GM19452 (cell line): ENCODE measurements around the gene FAM114A1.
"Not testable (repeated sequence)": the region's sequence is repeated elsewhere in the genome, so short reads cannot be mapped to it uniquely, and the experiment has no call there.

Experiments
- ATAC-seq: cut with Tn5 transposase; IDR thresholded peaks from one replicate; pipeline ENCODE4 v1.9.1; 2021; ENCODE audit not compliant: unreplicated experiment

The FAM114A1 gene

DNA sequence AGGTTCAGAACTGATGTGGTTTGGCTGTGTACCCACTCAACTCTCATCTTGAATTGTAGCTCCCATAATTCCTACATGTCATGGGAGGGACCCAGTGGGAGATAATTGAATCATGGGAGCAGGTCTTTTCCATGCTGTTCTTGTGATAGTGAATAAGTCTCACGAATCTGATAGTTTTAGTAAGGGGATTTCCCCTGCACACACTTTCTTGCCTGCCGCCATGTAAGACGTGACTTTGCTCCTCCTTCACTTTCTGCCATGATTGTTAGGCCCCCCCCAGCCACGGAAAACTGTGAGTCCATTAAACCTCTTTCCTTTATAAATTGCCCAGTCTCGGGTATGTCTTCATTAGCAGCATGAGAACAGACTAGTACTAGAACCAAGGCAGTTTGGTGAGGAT lies 91.6 kb downstream of the FAM114A1 start:
- not testable (repeated sequence) for ATAC-seq

GRCh38 chr4:38964942-38965775 lies 97.6 kb downstream of the FAM114A1 start:
- no peak for ATAC-seq

DNA sequence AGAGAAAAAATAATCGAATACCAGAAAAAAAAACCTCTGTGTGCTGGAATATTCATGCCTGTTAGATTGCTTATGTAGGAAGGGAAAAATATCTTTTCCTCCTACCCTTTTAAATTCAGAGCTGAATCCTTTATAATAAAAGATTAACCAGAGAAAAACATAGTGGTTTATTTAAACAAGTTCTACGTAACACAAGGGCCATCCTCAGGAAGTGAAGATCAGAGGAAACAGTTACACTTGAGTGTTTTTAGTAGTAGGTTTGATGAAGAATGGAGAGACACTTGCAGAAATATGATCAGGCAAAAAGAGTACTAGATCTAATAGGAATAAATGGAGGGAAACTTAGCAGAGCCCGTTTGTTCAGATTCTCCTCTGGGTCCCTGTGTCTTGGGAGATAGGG lies 98.3 kb downstream of the FAM114A1 start:
- no peak for ATAC-seq

DNA sequence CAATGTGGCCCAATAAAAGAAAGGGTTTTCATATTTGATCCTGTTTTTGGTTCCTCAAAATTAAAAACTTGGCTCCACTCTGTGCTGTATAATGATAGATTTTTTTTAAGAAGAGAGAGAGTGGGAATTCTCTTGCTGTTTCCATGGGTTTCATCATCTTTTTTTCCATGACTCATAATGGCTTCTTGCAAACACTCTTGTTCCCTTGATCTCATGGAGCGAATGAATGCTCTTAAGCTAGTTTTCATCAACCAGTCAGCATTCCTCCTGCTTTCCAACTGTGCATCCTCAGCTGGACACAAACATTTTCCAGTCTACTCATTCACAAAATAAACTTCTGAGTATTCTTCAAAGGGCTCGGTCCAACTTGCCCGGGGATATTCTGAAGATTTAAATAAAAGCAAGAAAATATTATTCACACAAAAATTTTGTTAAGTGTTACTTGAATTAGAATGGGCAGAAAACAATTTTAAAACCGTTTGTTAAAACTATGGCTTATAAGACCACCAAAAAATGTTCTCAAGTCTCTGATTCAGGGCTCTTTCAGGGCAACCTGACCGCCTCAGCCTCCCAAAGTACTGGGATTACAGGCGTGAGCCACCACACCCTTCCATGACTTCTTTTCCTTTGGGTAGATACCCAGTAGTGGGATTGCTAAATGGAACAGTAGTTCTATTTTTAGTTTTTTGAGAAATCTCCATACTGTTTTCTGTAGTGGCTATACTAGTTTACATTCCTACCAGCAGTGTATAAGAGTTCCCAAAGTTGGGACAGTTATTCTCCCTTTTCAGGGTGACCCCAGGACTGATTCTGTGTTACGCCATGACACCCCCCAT lies 99.9 kb downstream of the FAM114A1 start:
- no peak for ATAC-seq

DNA sequence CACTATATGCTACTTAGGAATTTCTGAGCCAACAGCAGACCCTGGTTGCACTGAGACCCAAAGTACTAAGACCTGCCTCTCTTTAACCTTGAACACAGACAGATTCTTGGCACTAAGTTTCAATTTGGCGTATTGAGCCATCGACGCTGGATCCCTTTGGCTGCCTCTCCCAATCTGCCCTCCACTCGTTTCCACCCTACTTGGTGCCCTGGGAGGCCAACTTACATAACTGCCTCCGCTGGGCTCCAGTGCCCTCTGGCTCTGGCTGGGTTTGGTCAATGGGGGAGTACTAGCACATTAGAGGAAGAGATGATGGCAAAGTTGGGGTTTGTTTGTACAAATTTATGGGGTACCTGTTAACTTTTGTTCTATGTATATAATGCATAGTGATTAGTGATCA lies 101.1 kb downstream of the FAM114A1 start:
- ATAC-seq = no peak

DNA sequence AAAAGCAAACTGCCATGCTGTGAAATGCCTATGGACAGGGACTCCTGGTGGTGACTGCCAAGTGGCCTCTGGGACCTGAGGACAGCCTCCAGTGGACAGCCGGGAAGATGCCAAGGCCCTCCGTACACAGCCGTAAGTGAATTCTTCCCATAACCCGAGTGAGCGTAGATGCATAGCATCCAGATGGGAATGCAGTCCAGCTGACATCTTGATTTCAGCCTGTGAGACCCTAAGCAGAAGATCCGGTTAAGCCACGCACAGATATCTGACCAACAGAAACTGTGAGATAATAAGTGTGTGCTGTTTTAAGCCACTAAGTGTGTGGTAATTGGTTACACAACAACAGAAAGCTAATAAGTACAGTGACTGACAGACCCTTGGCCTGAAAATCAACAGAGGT lies 108.7 kb downstream of the FAM114A1 start:
- no peak for ATAC-seq

- ATAC-seq = no peak
Measured at GRCh38 chr4:38979081-38979480, 111.5 kb downstream of the FAM114A1 start.

GRCh38 chr4:38979511-38980230 lies 112.1 kb downstream of the FAM114A1 start:
- no peak for ATAC-seq

DNA sequence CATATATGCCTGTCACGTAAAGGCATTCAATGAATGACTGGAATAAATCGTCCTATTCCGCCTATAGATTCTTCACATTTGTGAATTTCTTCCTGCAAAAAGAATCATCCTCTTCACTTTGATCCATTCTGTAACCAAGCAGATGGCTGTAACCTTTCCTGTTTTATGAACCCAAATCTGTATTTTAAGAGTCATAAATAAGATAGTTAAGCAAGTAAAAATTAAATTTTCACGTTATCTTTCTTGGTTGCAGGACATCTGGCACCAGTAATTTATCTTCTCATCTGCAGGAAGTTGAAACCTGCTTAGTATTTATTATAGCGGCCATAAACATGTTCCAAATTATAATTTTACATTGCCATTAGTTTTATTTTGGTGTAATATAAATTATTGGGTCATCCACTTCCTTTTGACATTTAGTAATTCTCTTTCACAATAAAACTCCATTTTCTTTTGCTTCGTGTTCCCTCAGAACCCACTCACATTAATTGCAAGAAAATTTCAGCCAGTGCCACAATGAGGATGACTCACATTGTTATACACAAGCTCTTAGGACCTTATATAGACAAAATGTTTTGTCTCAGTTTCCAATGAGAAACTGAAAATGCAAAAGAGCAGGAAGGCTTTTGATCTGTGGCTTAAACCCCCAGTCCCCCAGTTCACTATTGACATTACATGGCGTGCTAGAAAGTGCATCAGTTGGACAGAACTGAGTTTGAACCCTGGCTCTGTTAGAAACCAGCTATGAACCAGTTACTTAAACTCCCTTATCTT lies 113.5 kb downstream of the FAM114A1 start:
- no peak for ATAC-seq

GRCh38 chr4:38982361-38983095 lies 114.9 kb downstream of the FAM114A1 start:
- ATAC-seq = no peak

DNA sequence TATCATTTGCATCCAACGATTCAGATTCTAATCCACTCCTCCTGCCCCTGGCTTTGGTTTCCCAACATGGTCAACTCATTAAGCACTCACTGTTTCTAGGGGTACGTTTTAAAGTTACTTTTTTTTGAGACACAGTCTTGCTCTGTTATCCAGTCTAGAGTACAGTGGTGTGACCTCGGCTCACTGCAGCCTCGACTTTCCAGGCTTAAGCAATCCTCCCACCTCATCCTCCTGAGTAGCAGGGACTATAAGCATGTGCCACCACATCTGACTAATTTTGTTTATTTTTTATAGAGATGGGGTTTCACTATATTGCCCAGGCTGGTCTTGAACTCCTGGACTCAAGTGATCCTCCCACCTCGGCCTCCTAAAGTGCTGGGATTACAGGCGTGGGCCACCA lies 115.7 kb downstream of the FAM114A1 start:
- no peak for ATAC-seq

DNA sequence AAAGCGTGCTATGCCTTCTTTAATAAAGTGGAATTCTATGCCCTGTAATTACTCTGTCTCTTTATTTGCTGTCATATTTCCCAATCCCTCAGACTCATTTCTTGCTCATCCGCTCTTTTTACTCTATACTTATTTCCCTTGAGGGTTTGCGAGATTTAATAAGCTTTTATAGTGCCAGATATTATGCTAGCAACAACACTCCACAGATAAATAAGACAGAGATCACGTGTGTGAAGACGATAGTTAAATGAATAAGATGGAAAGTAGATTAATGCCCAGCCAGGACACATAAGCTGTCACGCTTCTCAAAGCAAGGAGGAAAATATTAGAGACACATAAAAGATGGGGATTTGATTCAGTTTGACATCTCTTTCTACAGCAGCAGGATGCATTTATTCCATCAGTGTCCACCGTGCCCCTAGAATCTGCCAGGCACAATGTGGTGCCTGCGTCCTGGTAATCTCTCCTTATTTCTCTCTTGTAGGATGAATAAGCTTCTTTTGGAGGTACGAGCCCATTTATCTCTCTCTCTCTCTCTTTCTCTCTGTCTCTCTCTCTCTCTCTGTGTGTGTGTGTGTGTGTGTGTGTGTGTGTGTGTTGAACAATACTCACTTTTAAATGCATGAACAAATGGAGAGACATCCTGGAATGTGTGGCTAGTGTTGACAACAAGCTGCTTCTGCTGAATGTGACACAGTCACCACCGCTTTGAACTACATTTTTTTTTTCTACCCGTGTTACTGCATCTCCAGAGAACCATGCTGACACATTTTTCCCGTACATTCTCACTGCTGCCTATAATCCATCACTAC lies 116.4 kb downstream of the FAM114A1 start:
- ATAC-seq = no peak

GRCh38 chr4:38985410-38986100 lies 117.9 kb downstream of the FAM114A1 start:
- no peak for ATAC-seq

- ATAC-seq = no peak
Measured at GRCh38 chr4:38987491-38987890, 119.9 kb downstream of the FAM114A1 start.

- ATAC-seq = not testable (repeated sequence)
Measured at GRCh38 chr4:38988353-38988752, 120.7 kb downstream of the FAM114A1 start.

DNA sequence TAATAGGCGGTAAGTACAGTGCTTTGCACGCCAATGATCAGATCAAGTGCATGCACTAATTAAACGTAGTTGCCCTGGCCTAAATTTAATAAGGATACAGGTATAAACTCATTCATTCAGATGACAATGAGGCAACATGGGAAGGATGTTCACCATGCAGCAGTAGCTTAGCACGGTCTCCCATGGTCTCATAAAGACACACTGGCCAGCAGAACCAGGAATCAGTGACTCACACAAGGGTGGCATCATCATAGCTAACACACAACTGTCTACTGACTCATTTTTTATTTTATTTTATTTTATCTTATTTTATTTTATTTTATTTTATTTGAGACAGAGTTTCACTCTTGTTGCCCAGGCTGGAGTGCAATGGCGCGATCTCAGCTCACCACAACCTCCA lies 121.9 kb downstream of the FAM114A1 start:
- ATAC-seq = no peak

DNA sequence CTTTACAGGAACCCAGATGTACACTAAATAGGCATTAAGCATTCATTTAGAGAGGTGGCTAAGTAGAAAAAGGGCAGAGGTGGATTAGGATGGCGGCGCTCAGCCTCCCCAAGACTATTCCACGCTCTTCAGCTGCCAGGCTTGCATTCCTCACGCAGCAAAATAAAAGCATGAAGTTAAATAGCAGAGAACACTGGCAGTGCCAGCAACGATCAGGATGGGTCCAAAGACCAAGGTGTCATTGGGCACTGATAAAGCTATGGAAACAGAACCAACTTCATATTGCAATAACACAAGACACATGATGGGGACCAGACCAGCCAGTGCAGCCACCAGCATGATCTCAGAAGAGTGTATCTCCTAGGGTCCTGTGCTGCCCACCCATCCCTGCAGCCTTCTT lies 122.6 kb downstream of the FAM114A1 start:
- ATAC-seq = no peak

- no peak for ATAC-seq
Measured at GRCh38 chr4:38993683-38994082, 126.1 kb downstream of the FAM114A1 start.

- no peak for ATAC-seq
Measured at GRCh38 chr4:38994135-38994534, 126.5 kb downstream of the FAM114A1 start.
